KOPT-K1 (cell line): ENCODE data around the gene PKM.

Experiments used
- H3K27ac ChIP-seq: fragments of 200-600 bp; sonication (generic); 2 replicates; pipeline ENCODE4 v1.5.1; 2016; ENCODE audit warnings: antibody characterized with exemption, mild to moderate bottlenecking, low read depth, low read length; ENCODE audit not compliant: poor library complexity, severe bottlenecking
- H3K36me3 ChIP-seq: fragments of 200-600 bp; sonication (generic); 2 replicates; pipeline ENCODE4 v1.5.1; 2017; ENCODE audit warnings: antibody characterized with exemption, mild to moderate bottlenecking, low read length, moderate library complexity; ENCODE audit not compliant: insufficient read depth
- H3K9me3 ChIP-seq: fragments of 200-600 bp; sonication (generic); 2 replicates; pipeline ENCODE4 v1.5.1; 2017; ENCODE audit warnings: antibody characterized with exemption, low read length, mild to moderate bottlenecking; ENCODE audit not compliant: insufficient read depth, poor library complexity, severe bottlenecking

PKM gene

GRCh38 chr15:72168131-72168807 lies 62.7 kb downstream of the PKM start:
- Histone ChIP-seq H3K27ac (peak overlapping the region; percentile 90), H3K9me3 (no peaks in the 10 kb centered on the region)

GRCh38 chr15:72167445-72167844 lies 63.5 kb downstream of the PKM start:
- peak overlapping the region; percentile 90 for H3K27ac ChIP-seq
- H3K9me3 ChIP-seq: no peaks in the 10 kb centered on the region
- H3K36me3 ChIP-seq: no peaks in the 10 kb centered on the region

More at GRCh38 chr15:72168131-72168807, 62.7 kb downstream of the PKM start:
- H3K36me3 ChIP-seq: no peaks in the 10 kb centered on the region

GRCh38 chr15:72166716-72167417 lies 64.1 kb downstream of the PKM start:
- no peak overlapping the region for H3K27ac ChIP-seq
- no peaks in the 10 kb centered on the region for H3K36me3 ChIP-seq

GRCh38 chr15:72163719-72164118 lies 67.3 kb downstream of the PKM start:
- no peaks in the 10 kb centered on the region for H3K9me3 ChIP-seq

More at GRCh38 chr15:72166716-72167417, 64.1 kb downstream of the PKM start:
- H3K9me3 ChIP-seq: no peaks in the 10 kb centered on the region

GRCh38 chr15:72162569-72162968 lies 68.4 kb downstream of the PKM start:
- H3K27ac ChIP-seq: no peak overlapping the region
- no peaks in the 10 kb centered on the region for H3K36me3 ChIP-seq
- no peaks in the 10 kb centered on the region for H3K9me3 ChIP-seq

More at GRCh38 chr15:72163719-72164118, 67.3 kb downstream of the PKM start:
- H3K27ac ChIP-seq: no peak overlapping the region
- no peaks in the 10 kb centered on the region for H3K36me3 ChIP-seq

- H3K27ac ChIP-seq: no peak overlapping the region
- no peaks in the 10 kb centered on the region for H3K36me3 ChIP-seq
- no peaks in the 10 kb centered on the region for H3K9me3 ChIP-seq
Measured at GRCh38 chr15:72161361-72162132, 69.4 kb downstream of the PKM start.

- Histone ChIP-seq H3K9me3 (no peaks in the 10 kb centered on the region), H3K27ac (no peak overlapping the region), H3K36me3 (no peaks in the 10 kb centered on the region)
Measured at GRCh38 chr15:72160696-72161245, 70.2 kb downstream of the PKM start.

GRCh38 chr15:72156928-72157327 lies 74.1 kb downstream of the PKM start:
- Histone ChIP-seq H3K36me3 (no peaks in the 10 kb centered on the region), H3K9me3 (no peaks in the 10 kb centered on the region), H3K27ac (no peak overlapping the region)

- Histone ChIP-seq H3K36me3 (no peaks in the 10 kb centered on the region), H3K27ac (no peak overlapping the region)
Measured at GRCh38 chr15:72155635-72156616, 75.1 kb downstream of the PKM start.

GRCh38 chr15:72155003-72155621 lies 75.9 kb downstream of the PKM start:
- Histone ChIP-seq H3K9me3 (no peaks in the 10 kb centered on the region), H3K36me3 (no peaks in the 10 kb centered on the region), H3K27ac (no peak overlapping the region)

More at GRCh38 chr15:72155635-72156616, 75.1 kb downstream of the PKM start:
- H3K9me3 ChIP-seq: no peaks in the 10 kb centered on the region

- H3K27ac ChIP-seq: no peak overlapping the region
- H3K36me3 ChIP-seq: no peaks in the 10 kb centered on the region
- no peaks in the 10 kb centered on the region for H3K9me3 ChIP-seq
Measured at GRCh38 chr15:72154316-72154715, 76.7 kb downstream of the PKM start.

- Histone ChIP-seq H3K36me3 (no peaks in the 10 kb centered on the region), H3K27ac (no peak overlapping the region), H3K9me3 (no peaks in the 10 kb centered on the region)
Measured at GRCh38 chr15:72153269-72154000, 77.6 kb downstream of the PKM start.
